Left lung (tissue), 10 donors: ENCODE data around the gene NR6A1. TPM values are rescaled to one million over a fixed set of nuclear protein-coding genes. Genes with fewer than 3 reads are reported as not detected.

Experiments used
- ATAC-seq: fragments of 200-7000 bp; cut with Tn5 transposase; one replicate; pipeline ENCODE4 v1.9.1; 2020; ENCODE audit warnings: moderate library complexity
- DNase-seq, 4 donors: peaks; one replicate each; pipeline ENCODE4 v3.0.0-alpha.2; 2013 to 2020
- H3K27ac ChIP-seq, 2 donors: fragments of 200-600 bp; sonication (generic) in 1 of 2; one replicate each; pipeline versions ENCODE4 v1.5.0 to v1.8.0; 2020 to 2021
- H3K27me3 ChIP-seq, 2 donors: fragments of 200-600 bp; sonication (generic) in 1 of 2; one replicate each; pipeline versions ENCODE4 v1.5.0 to v1.8.0; 2020 to 2021
- H3K36me3 ChIP-seq, 2 donors: fragments of 200-600 bp; sonication (generic) in 1 of 2; one replicate each; pipeline versions ENCODE4 v1.5.0 to v1.8.0; 2020 to 2021
- H3K4me1 ChIP-seq, 2 donors: fragments of 200-600 bp; one replicate each; pipeline ENCODE4 v1.8.0; 2021
- H3K4me3 ChIP-seq, 2 donors: fragments of 200-600 bp; sonication (generic) in 1 of 2; one replicate each; pipeline versions ENCODE4 v1.5.0 to v1.8.0; 2020 to 2021; ENCODE audit warnings: mild to moderate bottlenecking in 1 of 2
- H3K9me3 ChIP-seq, 2 donors: fragments of 200-600 bp; sonication (generic) in 1 of 2; one replicate each; pipeline versions ENCODE4 v1.5.0 to v1.8.0; 2020 to 2021
- intact Hi-C, 2 donors: fragments of 100-400 bp; cut with DNase I; formaldehyde crosslinking; loops; one replicate each; pipeline versions ENCODE4 v1.11.2 to v1.14.2; 2022
- polyA plus RNA-seq, 6 donors: library from polyadenylated mRNA; unstranded; fragments of 120-200 nt; gene quantifications; one replicate each; pipeline ENCODE4 v1.2.1, GENCODE V29; 2013; ENCODE audit not compliant: insufficient read length in 6 of 6
- total RNA-seq, 2 donors: library from RNA; stranded (reverse); fragmentation: NEBNext Ultra II Directional; extraction: Animal tissue kit (Norgen Biotek cat#: 25700); gene quantifications; one replicate each; pipeline ENCODE4 v1.2.1, GENCODE V29; 2021
- TF ChIP-seq, protein P1 (sequence below), 2 donors: fragments of 200-600 bp; sonication (generic) in 1 of 2; IDR thresholded peaks; one replicate each; pipeline versions ENCODE4 v1.5.0 to v1.8.0; 2021; ENCODE audit warnings: antibody characterized with exemption in 2 of 2
- donor health status: DM: no; HTN: yes; CAD: no.
- donor health status: DM: no; HTN: no; CAD: no.

NR6A1 gene
- total and polyA plus RNA-seq, 8 donors = 1.2 to 4.1 (median 1.7) TPM

DNA sequence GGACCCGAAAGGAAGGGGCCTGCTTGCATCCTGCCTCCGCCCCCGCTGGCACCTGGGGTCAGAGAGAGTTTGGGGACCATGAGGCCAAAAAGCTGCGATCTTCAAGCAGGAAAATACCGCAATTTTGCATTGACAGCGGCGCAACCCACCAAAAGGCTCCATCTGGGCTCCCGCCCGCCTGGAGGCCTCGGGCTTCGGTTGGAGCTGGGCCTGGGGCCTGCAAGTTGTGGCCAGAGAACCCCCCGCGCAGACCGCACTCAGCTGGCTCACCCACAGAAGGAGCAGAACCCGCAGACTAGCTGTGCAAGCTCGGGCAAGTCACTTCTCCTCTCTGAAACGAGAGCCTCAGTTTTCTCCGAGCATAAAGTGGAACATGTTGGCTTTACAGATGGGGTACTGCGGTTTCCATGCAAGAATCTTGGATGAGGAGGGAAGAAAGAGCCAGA, 265.2 kb downstream of the NR6A1 start:
- no peaks in the 10 kb centered on the region for H3K9me3 ChIP-seq
- peaks cover 45 to 55% of the 10 kb centered on the region in 2 donors for H3K27me3 ChIP-seq
- no peak overlapping the region for H3K27ac ChIP-seq
- no peaks in the 10 kb centered on the region for H3K36me3 ChIP-seq
- no peak overlapping the region for H3K4me3 ChIP-seq
- intact Hi-C loops = no loop called here
- ATAC-seq (no peak), DNase-seq (no peak)
- TF ChIP-seq, protein P1, sequence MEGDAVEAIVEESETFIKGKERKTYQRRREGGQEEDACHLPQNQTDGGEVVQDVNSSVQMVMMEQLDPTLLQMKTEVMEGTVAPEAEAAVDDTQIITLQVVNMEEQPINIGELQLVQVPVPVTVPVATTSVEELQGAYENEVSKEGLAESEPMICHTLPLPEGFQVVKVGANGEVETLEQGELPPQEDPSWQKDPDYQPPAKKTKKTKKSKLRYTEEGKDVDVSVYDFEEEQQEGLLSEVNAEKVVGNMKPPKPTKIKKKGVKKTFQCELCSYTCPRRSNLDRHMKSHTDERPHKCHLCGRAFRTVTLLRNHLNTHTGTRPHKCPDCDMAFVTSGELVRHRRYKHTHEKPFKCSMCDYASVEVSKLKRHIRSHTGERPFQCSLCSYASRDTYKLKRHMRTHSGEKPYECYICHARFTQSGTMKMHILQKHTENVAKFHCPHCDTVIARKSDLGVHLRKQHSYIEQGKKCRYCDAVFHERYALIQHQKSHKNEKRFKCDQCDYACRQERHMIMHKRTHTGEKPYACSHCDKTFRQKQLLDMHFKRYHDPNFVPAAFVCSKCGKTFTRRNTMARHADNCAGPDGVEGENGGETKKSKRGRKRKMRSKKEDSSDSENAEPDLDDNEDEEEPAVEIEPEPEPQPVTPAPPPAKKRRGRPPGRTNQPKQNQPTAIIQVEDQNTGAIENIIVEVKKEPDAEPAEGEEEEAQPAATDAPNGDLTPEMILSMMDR (IDR thresholded peaks at IDR 0.05) = no peak
- H3K4me1 ChIP-seq = peaks cover 4 to 8% of the 10 kb centered on the region in 2 donors

DNA sequence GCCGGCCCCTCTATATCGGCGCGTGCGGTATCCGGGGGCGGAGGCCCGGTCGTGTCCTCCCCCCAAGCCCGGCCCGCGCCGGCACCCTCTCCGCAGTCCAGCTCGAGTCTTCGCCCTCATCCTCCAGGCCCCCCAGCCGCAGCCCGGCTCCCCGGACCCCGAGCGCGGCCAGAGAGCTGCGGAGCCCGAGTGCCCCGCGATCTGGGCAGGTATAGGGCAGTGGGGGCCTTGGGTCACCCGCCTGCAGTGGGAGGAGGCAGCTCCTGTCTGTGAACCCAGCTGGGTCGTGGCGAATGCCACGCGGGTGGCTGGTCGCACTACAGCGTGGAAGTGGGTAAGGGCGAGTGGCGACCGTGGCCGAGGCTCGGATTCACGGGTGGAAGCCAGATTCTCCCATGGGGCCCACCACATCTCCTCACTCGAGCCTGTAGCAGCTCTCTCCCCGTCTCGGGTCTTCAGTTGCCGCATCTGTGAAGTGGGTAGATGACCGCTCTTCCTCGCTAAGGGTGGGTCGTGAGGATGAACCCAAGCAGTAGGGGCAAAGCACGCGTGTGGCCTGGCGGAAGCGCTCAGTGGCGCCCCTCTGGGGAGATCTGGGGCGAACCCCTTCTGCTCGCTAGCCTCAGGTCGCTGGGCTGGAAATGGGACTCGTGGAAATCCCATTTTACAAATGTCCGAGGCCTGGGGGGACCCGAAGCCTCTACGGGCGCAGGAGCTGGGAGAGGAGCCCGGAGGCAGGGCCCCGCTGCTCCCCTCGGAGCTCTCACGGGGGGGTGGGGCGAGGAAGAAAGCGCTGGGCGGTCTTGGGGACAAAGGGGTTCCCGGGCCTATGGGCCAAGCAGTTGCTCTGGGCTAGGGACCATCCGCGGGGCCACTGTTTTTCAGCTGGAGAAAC, 265.9 kb downstream of the NR6A1 start:
- Histone ChIP-seq H3K9me3 (no peaks in the 10 kb centered on the region), H3K4me1 (peaks cover 4 to 8% of the 10 kb centered on the region in 2 donors), H3K27ac (no peak overlapping the region), H3K27me3 (peaks cover 45 to 62% of the 10 kb centered on the region in 2 donors), H3K4me3 (no peak overlapping the region), H3K36me3 (no peaks in the 10 kb centered on the region)
- TF ChIP-seq, protein P1 (IDR thresholded peaks at IDR 0.05) = no peak
- intact Hi-C loops = no loop called here
- peak in 1 of 4 donors; percentile 66 for DNase-seq
- ATAC-seq = no peak

DNA sequence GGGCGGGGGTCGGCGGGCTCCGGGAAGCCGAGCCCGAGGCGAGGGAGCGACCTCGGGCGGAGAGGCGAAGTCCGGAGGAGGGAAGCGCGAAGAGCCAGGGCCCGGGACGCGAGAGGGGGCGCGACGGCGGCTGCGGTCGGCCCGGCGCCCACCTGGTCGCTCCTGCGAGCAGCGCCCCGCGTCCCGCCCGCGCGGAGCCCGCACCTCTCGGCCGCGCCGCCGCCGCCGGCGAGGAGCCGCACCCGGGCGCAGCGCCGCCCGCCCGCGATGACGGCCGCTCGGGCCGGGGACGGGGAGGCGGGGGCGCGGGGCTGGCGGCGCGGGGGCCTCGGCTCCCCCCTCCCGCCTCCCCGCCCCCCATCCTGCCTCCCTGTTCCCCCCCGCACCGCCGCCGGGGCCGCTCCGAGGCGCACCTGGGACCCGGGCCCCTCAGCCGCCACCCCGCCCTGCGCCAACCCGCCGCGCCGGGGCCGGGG, 266.5 kb downstream of the NR6A1 start:
- TF ChIP-seq, protein P1 (IDR thresholded peaks at IDR 0.05) = no peak
- H3K27ac ChIP-seq = no peak overlapping the region
- intact Hi-C loops = no loop called here
- H3K4me1 ChIP-seq = peaks cover 4 to 8% of the 10 kb centered on the region in 2 donors
- H3K4me3 ChIP-seq = peak overlapping the region in 1 of 2 donors; percentile 14
- DNase-seq (no peak), ATAC-seq (no peak)
- H3K9me3 ChIP-seq = no peaks in the 10 kb centered on the region
- H3K36me3 ChIP-seq = no peaks in the 10 kb centered on the region
- H3K27me3 ChIP-seq = peaks cover 45 to 68% of the 10 kb centered on the region in 2 donors

DNA sequence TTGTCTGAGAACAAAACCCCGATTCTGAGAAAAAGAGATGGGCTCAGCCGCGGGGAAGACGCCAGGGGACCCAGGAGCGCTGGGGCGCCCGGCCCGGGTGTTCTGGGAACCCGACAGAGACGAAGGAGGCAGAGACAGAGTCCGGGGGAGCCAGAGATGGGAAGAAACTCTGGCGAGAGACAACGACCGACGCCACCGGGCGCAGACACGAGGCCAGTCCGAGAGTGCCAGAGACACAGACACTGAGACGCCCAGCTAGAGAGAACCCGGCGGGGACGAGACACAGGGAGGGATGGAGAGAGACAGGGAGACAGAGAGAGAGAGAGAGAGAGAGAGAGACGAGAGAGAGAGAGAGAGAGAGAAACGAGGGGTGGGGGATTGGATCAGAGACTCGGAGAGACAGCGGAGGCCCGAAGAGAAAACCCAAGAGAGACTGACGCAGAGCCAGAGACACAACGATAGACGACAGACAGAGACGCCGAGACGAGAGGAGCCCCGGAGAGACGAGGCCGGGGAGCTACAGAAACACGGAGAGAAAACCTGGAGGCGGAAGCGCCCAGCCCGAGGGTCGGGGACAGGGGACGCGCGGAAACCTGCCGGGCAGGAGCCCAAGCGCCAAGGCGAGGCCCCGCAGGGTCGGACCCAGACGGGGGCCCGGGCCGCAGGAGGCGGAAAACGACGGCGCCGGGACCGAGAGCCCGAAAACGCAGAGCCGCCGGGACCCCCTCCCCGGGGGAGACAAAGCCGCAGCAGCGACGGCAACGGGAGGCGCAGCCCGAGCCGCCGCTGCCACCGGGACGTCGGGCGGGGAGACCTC, 267.2 kb downstream of the NR6A1 start:
- Histone ChIP-seq H3K36me3 (no peaks in the 10 kb centered on the region), H3K27ac (no peak overlapping the region), H3K4me1 (peaks cover 4 to 8% of the 10 kb centered on the region in 2 donors), H3K4me3 (peak overlapping the region in 1 of 2 donors; percentile 14), H3K27me3 (peaks cover 45 to 73% of the 10 kb centered on the region in 2 donors), H3K9me3 (no peaks in the 10 kb centered on the region)
- ATAC-seq = no peak
- intact Hi-C loops = no loop called here
- TF ChIP-seq, protein P1 (IDR thresholded peaks at IDR 0.05) = no peak
- peak in 2 of 4 donors; percentile 36 to 64 for DNase-seq
